Middle frontal gyrus (tissue), 1 donor: ENCODE results near the gene ZNF91.
"Not testable (repeated sequence)": the region's sequence is repeated elsewhere in the genome, so short reads cannot be mapped to it uniquely, and the experiment has no call there.

Experiments
- DNase-seq: peaks from one replicate; pipeline ENCODE4 v3.0.0-alpha.2; 2015; ENCODE audit warnings: low spot score; ENCODE audit errors: extremely low spot score

ZNF91 gene

GRCh38 chr19:23395722-23396117 is 449 bp upstream of the ZNF91 start:
- not testable (repeated sequence) for DNase-seq

DNA sequence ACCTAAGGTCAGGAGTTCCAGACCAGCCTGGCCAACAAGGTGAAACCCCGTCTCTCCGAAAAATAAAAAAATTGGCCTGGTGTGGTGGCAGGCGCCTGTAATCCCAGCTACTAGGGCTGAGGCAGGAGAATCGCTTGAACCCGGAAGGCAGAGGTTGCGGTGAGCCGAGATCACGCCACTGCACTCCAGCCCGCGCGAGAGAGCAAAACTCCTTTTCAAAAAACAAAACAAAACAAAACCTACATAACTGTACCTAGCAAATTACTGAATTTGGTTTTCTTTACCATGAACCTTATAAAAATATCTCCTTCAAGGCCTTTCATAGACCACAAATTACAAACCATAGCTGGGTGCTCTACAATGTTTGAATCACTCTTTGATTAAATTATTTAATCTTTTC is 760 bp downstream of the ZNF91 start:
- no peak for DNase-seq

GRCh38 chr19:23393121-23393520 is 2.1 kb downstream of the ZNF91 start:
- DNase-seq, result no peak

GRCh38 chr19:23391236-23391635 is 4.0 kb downstream of the ZNF91 start:
- no peak for DNase-seq

GRCh38 chr19:23385404-23385803 is 9.9 kb downstream of the ZNF91 start:
- no peak for DNase-seq

- no peak for DNase-seq
Observed at GRCh38 chr19:23384858-23385257, 10.4 kb downstream of the ZNF91 start.

GRCh38 chr19:23384166-23384565 is 11.1 kb downstream of the ZNF91 start:
- no peak for DNase-seq

DNA sequence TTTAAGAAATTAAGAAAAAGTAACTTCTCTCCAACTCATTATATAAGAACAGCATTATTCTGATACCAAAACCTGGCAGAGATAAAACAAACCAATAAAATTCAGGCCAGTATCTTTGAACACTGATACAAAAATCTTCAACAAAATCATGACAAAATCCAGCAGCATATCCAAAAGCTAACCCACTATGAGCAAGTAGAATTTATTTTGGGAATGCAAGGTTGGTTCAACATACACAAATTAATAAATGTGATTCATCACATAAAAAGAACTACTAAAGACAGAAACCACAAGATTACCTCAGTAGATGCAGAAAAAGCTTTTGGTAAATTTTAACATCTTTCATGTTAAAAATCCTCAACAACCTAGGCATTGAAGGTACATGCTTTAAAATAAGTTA is 12.3 kb downstream of the ZNF91 start:
- DNase-seq, result no peak

DNA sequence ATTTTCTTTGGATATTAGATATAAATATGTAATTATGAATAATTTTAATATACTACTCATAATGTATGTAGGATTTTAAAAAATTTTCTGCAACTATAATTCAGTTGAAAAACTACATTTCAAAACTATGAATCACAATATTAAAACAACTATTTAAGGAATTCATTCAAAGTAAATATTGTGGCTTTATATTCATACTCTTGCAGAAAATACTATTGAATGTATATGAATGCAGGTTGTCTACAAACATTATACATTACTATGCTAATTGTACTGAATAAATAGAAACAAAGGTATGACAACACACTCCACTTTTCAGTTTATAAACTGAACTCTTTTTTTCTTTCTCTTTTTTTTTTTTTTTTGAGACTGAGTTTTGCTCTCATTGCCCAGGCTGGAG is 14.2 kb downstream of the ZNF91 start:
- DNase-seq, result no peak

DNA sequence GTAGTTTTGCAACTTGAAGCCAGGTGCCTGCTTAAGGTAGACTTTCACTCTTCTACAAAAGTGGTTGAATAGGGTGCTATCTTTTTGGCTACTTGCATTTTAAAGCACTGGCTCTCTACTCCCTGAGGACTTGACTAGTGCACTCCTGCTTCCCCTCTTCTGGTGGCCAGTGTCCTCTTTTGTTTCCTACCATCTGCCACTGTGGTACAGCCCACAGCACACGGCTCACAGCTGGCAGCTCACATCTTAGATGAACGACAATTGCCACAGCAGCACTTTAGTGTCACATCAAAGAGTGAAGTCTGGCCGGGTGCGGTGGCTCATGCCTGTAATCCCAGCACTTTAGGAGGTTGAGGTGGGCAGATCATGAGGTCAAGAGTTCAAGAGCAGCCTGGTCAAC is 15.6 kb downstream of the ZNF91 start:
- not testable (repeated sequence) for DNase-seq

GRCh38 chr19:23378948-23379347 is 16.3 kb downstream of the ZNF91 start:
- no peak for DNase-seq

- DNase-seq, result no peak
Observed at GRCh38 chr19:23377276-23377675, 18.0 kb downstream of the ZNF91 start.

GRCh38 chr19:23366437-23366836 is 28.8 kb downstream of the ZNF91 start:
- no peak for DNase-seq

GRCh38 chr19:23366031-23366430 is 29.2 kb downstream of the ZNF91 start:
- DNase-seq, result not testable (repeated sequence)

- no peak for DNase-seq
Observed at GRCh38 chr19:23365222-23365621, 30.0 kb downstream of the ZNF91 start.

DNA sequence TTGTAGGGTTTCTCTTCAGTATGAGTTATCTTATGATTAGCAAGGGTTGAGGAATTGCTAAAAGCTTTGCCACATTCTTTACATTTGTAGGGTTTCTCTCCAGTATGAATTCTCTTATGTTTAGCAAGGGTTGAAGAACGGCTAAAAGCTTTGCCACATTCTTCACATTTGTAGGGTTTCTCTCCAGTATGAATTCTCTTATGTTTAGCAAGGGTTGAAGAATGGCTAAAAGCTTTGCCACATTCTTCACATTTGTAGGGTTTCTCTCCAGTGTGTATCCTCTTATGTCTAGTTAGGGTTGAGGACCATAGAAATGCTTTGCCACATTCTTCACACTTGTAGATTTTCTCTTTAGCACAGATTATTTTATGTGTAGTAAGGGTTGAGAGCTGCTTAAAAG is 33.4 kb downstream of the ZNF91 start:
- not testable (repeated sequence) for DNase-seq

DNA sequence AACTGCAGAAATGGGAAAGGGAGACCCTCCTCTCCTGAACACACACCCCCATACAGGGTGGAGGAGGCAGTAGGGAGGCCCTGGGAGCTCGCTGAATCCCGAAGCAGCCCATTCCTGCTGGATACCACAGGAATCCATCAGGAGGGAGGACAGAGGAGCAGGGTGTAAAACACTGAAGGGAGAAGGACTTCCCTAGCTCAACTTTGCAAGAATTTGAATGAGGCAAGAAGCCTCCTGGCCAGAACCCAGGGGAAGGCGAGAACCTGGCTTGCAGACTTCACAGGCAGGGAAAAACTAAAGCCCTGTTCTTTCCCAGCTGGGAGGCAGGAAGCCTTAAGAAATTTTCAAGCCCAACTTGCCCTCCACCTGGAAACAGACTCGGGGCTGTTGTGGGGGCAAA is 43.5 kb downstream of the ZNF91 start:
- DNase-seq, result no peak

DNA sequence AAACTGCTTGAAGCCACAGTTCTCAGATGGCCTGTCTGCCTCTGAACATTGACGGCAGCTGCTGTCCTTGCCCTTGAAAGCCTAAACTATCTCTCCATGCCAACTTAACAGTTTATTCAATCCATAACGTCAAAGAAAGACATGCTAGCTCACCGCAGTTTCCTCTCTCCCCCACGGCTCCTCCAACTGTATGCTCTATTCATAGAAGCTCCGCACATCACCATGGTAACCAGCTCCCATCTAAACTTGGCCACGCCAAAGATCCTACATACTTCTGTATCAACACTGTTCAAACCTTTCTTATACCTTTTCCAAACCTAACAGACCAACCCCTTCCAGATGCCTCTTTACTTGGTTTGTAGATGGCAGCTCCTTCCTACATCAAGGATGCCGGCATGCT is 48.6 kb downstream of the ZNF91 start:
- DNase-seq, result no peak

DNA sequence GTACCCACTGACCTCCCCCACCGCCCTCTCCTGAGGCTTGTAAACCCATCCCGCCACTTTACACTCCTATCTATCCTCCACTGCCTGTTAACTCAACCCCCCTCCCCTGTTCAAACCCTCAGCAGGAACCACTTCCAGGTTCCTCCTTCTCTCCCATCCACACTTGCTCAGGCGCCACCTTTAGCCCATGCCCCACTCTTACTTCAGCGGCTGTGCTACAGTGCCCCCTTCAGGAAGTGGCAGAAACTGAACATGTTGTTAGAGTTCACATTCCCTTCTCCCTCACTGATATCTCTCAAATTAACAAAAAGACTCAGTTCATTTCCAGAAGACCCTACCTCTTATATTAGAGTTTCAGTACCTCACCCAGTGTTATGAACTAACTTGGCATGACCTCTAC is 49.4 kb downstream of the ZNF91 start:
- DNase-seq, result no peak

- no peak for DNase-seq
Observed at GRCh38 chr19:23343434-23344010, 51.7 kb downstream of the ZNF91 start.

GRCh38 chr19:23328211-23328610 is 67.1 kb downstream of the ZNF91 start:
- DNase-seq, result no peak

DNA sequence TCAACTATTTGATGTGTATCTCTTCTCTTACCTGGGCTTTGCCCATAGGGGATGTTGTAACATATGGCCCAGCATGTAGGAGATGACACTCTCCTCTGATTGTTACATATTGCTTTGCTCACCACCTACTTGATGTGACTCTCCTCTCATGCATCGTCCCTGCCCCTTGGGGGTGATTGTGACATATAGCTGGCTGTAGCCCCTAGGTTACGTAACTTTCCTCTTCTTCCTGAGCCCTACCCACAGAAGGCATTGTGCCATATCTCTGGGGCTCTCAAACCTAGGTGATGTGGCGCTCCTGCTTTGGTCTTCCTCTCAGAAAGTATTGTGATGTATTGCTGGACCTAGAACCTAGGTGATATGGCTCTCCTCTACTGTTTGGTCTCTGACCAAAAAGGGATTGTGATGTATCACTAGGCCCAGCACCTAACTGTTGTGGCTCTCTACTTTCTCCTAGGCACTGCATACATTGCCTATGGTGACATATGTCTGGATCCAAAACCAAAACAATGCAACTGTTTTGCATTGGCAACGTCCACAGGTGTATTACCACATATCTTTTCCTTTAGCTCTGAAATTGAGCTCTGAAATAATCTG is 73.2 kb downstream of the ZNF91 start:
- no peak for DNase-seq

DNA sequence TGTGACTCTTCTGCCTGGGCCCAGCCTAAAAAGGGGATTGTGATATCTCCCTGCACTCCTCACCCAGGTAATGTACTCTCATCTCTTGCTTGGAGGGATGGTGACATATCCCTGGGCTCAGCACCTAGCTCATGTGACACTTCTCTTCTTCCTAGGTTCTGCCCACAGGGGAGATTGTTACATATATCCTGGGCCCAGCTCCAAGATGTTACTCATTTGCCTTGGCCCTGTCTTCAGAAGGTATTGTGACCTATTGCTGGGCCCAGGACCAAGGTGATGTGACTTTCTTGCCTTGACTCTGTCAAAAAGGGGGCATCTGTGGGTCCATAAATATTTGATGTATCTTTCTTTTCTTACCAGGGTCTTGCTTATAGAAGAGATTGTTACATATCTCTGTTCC is 73.9 kb downstream of the ZNF91 start:
- not testable (repeated sequence) for DNase-seq

DNA sequence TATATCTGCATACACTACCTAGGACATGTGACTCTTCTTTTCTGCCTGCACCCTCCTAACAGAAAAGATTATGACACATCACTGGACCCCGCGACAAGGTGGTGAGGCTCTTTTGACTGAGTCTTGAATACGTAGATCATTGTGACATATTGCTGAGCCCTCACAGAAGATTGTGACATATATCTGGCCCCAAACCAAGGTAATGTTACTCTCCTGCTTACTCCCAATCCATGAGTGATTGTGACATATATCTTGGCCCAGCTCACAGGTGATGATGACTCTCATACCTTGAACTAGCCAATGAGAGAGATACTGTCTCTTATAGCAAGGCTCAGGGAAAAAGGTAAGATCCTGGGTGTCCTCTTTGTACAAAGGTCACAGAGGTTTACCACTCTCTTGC is 75.7 kb downstream of the ZNF91 start:
- DNase-seq, result not testable (repeated sequence)
